Measurements from ENCODE around the gene CFAP90. TPM values are rescaled to one million over a fixed set of nuclear protein-coding genes. Genes with fewer than 3 reads are reported as not detected.

Gene CFAP90
- total RNA-seq, 6 donors from 2014 or later: 0.54 to 11.3 (median 6.0) TPM

DNA sequence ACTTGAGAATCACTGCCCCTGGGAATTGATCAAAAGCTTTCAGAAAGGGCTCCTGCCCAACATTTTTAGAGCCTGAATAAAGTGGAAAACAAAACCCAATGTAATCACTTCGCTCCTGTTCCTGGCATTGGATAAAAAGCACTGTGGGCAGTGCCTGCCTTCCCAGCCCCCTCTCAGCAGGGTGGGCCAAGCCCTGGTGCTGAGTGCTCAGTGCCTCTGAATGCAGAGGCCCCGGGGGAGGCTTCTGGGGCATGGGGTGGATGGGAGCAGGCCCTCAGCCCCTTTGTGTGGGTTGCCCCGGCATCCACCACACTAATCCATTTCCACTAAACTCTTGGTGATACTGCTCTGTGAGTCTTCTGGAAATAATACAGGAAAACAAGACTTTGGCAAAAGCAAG, 55.6 kb downstream of the CFAP90 start:
- H3K4me3 ChIP-seq: no peak overlapping the region
- no peaks in the 10 kb centered on the region for H3K27me3 ChIP-seq
- H3K27ac ChIP-seq: no peak overlapping the region
- no peaks in the 10 kb centered on the region for H3K9me3 ChIP-seq
- 64 to 100% methylated on average over 2 to 3 of the region's 3 CpGs for WGBS, 2 donors
- DNase-seq (peak in 1 of 2 donors; percentile 34), ATAC-seq (ENCODE audit: low FRiP score in 2 of 2) (no peak)
- TF ChIP-seq POLR2A (IDR thresholded peaks at IDR 0.05) (no peak), EP300 (IDR thresholded peaks at IDR 0.05) (no peak), POLR2AphosphoS5 (IDR thresholded peaks at IDR 0.05) (no peak)
- TF ChIP-seq, protein P1, sequence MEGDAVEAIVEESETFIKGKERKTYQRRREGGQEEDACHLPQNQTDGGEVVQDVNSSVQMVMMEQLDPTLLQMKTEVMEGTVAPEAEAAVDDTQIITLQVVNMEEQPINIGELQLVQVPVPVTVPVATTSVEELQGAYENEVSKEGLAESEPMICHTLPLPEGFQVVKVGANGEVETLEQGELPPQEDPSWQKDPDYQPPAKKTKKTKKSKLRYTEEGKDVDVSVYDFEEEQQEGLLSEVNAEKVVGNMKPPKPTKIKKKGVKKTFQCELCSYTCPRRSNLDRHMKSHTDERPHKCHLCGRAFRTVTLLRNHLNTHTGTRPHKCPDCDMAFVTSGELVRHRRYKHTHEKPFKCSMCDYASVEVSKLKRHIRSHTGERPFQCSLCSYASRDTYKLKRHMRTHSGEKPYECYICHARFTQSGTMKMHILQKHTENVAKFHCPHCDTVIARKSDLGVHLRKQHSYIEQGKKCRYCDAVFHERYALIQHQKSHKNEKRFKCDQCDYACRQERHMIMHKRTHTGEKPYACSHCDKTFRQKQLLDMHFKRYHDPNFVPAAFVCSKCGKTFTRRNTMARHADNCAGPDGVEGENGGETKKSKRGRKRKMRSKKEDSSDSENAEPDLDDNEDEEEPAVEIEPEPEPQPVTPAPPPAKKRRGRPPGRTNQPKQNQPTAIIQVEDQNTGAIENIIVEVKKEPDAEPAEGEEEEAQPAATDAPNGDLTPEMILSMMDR (IDR thresholded peaks at IDR 0.05): no peak
- H3K36me3 ChIP-seq: no peaks in the 10 kb centered on the region
- H3K4me1 ChIP-seq: no peaks in the 10 kb centered on the region

DNA sequence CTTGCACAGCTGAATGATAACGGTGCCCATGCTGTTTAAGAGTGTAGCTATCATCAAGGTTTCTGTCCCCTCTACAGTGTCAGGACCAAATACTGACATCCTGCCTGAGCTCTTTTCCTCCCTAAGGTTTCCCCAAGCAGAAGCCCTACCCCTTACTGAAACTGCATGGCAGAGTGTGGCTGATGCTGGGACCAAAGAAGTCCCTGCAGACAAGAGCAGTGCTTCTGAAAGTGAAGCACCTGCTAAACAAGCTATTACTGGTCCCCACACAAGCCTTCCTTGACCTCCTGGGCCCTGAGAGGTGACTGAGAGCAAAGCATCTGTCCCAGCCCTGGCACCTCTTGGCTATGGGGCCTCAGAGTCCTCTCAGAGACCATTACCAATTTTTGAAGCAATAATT, 56.1 kb downstream of the CFAP90 start:
- TF ChIP-seq POLR2AphosphoS5 (IDR thresholded peaks at IDR 0.05): no peak
- 81 to 100% methylated on average over 1 of the region's 1 CpG for WGBS, 2 donors
- Histone ChIP-seq H3K9me3 (no peaks in the 10 kb centered on the region), H3K4me3 (no peak overlapping the region), H3K4me1 (no peaks in the 10 kb centered on the region), H3K27ac (no peak overlapping the region), H3K27me3 (no peaks in the 10 kb centered on the region), H3K36me3 (no peaks in the 10 kb centered on the region)
- ATAC-seq (ENCODE audit: low FRiP score in 2 of 2) (no peak), DNase-seq (no peak)

- TF ChIP-seq, protein P1 (IDR thresholded peaks at IDR 0.05): no peak
- TF ChIP-seq POLR2AphosphoS5 (IDR thresholded peaks at IDR 0.05) (no peak), POLR2A (IDR thresholded peaks at IDR 0.05) (no peak), EP300 (IDR thresholded peaks at IDR 0.05) (no peak)
- no peaks in the 10 kb centered on the region for H3K36me3 ChIP-seq
- ATAC-seq (ENCODE audit: low FRiP score in 2 of 2) (no peak), DNase-seq (no peak)
- 43 to 51% methylated on average over 4 to 5 of the region's 5 CpGs for WGBS, 2 donors
- no peak overlapping the region for H3K4me3 ChIP-seq
- H3K9me3 ChIP-seq: no peaks in the 10 kb centered on the region
- no peaks in the 10 kb centered on the region for H3K27me3 ChIP-seq
- no peak overlapping the region for H3K27ac ChIP-seq
- no peaks in the 10 kb centered on the region for H3K4me1 ChIP-seq
These were observed 56.6 kb downstream of the CFAP90 start for GRCh38 chr5:7794311-7794710.

DNA sequence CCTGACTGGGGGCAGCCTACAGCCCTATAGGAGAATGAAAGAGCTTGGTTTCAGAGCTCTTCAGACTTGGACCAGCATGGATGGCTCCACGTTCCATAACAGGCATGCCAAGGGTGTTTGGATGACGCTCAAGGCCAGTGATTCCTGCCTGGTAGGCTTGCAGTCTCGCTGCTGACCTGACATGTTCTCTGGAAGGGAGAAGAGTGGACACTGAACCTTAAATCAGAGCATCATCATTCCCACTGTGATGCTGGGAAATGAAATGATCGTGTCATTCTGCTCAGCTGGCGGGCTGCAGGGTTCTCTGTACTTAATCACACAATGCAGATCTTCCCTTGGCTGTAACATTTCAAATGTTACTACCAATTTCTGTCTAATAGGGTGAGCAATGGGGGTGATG, 57.0 kb downstream of the CFAP90 start:
- H3K9me3 ChIP-seq: no peaks in the 10 kb centered on the region
- H3K27me3 ChIP-seq: no peaks in the 10 kb centered on the region
- no peak for DNase-seq
- WGBS, 2 donors: 63 to 82% methylated on average over 4 to 5 of the region's 5 CpGs
- H3K27ac ChIP-seq: no peak overlapping the region
- no peak overlapping the region for H3K4me3 ChIP-seq
- no peaks in the 10 kb centered on the region for H3K36me3 ChIP-seq
- no peaks in the 10 kb centered on the region for H3K4me1 ChIP-seq
- no peak for ATAC-seq (ENCODE audit: low FRiP score in 2 of 2)
- TF ChIP-seq POLR2AphosphoS5 (IDR thresholded peaks at IDR 0.05) (no peak), POLR2A (IDR thresholded peaks at IDR 0.05) (no peak), EP300 (IDR thresholded peaks at IDR 0.05) (no peak)
- TF ChIP-seq, protein P1 (IDR thresholded peaks at IDR 0.05): no peak

DNA sequence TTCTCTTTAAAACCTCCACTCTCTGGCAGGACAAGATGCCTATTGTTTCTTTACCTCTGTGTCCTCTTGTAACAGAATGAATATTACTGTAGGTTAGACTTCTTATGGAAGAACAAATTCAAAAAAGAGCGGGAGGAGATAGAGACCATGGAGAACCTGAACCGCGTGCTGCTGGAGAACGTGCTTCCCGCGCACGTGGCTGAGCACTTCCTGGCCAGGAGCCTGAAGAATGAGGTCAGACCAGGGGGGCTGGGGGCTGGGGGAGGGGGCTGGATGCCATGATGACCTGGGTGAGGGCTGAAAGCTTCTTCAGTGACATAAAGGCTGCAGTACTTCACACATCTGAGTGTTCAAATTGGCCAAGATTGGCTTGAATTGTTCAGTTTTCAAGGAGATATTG, 61.4 kb downstream of the CFAP90 start:
- TF ChIP-seq POLR2AphosphoS5 (IDR thresholded peaks at IDR 0.05) (no peak), EP300 (IDR thresholded peaks at IDR 0.05) (no peak), POLR2A (IDR thresholded peaks at IDR 0.05) (no peak)
- TF ChIP-seq, protein P1 (IDR thresholded peaks at IDR 0.05): no peak
- 87 to 91% methylated on average over 7 of the region's 7 CpGs for WGBS, 2 donors
- H3K9me3 ChIP-seq: no peaks in the 10 kb centered on the region

More for the DNA sequence above, 61.4 kb downstream of the CFAP90 start:
- H3K4me3 ChIP-seq: no peak overlapping the region
- DNase-seq: peak in 1 of 2 donors; percentile 22
- H3K36me3 ChIP-seq: no peaks in the 10 kb centered on the region
- no peaks in the 10 kb centered on the region for H3K4me1 ChIP-seq
- no peaks in the 10 kb centered on the region for H3K27me3 ChIP-seq
- no peak overlapping the region for H3K27ac ChIP-seq
- no peak for ATAC-seq (ENCODE audit: low FRiP score in 2 of 2)
